Neural crest cell (in vitro differentiated cells): Measurements from ENCODE around the gene FRMD4B. TPM values are rescaled to one million over a fixed set of nuclear protein-coding genes. Genes with fewer than 3 reads are reported as not detected.

Source experiments
- DNase-seq: peaks from one replicate; pipeline ENCODE4 v3.0.0; 2021; ENCODE audit warnings: low read depth, mixed read lengths, low spot score
- H3K27ac Mint-ChIP-seq: one replicate; pipeline ENCODE4 v1.8.0; 2021; ENCODE audit warnings: mild to moderate bottlenecking, mixed read lengths; ENCODE audit not compliant: unreplicated experiment
- H3K27me3 Mint-ChIP-seq: 2 replicates; pipeline ENCODE4 v1.8.0; 2021; ENCODE audit warnings: low read depth, mild to moderate bottlenecking, mixed read lengths
- H3K36me3 Mint-ChIP-seq: 2 replicates; pipeline ENCODE4 v1.8.0; 2021; ENCODE audit warnings: low read depth, mild to moderate bottlenecking, mixed read lengths
- H3K4me1 Mint-ChIP-seq: 2 replicates; pipeline ENCODE4 v1.8.0; 2021; ENCODE audit warnings: mixed read lengths
- H3K4me3 Mint-ChIP-seq: one replicate; pipeline ENCODE4 v1.8.0; 2021; ENCODE audit warnings: mild to moderate bottlenecking, mixed read lengths
- H3K9me3 Mint-ChIP-seq: 2 replicates; pipeline ENCODE4 v1.8.0; 2021; ENCODE audit warnings: mixed read lengths
- total RNA-seq: library from RNA; stranded (reverse); gene quantifications from 2 replicates; pipeline ENCODE4 v1.2.1, GENCODE V29; 2021
- TF ChIP-seq, protein P1 (sequence below): fragments of 200-600 bp; sonication (generic); conservative IDR thresholded peaks from 2 replicates; pipeline ENCODE4 v1.5.0; 2021; ENCODE audit warnings: antibody characterized with exemption, mild to moderate bottlenecking

FRMD4B gene
- total RNA-seq, 1 donor from 2014 or later: 17.2 TPM

DNA sequence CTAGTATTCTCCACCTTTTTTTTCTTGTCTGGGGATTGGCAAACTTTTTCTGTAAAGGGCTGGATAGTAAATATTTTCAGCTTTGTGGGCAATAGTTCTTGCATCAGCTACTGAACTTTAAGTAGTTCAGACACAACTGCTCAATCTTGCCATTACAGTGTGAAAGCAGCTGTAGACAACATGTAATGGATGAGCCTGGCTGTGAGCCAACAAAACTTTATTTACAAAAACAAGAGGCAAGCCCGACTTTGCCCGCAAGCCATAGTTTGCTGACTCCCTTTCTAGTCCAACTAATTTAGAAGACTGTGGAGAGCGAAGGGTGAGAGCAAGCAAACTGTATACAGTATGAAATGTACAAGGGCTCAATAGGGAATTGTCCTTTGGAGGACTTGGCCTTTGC, 6.2 kb downstream of the FRMD4B start:
- no peak overlapping the region for H3K27ac Mint-ChIP-seq
- H3K9me3 Mint-ChIP-seq: no peaks in the 10 kb centered on the region
- H3K4me3 Mint-ChIP-seq: no peak overlapping the region
- no peaks in the 10 kb centered on the region for H3K36me3 Mint-ChIP-seq
- TF ChIP-seq, protein P1, sequence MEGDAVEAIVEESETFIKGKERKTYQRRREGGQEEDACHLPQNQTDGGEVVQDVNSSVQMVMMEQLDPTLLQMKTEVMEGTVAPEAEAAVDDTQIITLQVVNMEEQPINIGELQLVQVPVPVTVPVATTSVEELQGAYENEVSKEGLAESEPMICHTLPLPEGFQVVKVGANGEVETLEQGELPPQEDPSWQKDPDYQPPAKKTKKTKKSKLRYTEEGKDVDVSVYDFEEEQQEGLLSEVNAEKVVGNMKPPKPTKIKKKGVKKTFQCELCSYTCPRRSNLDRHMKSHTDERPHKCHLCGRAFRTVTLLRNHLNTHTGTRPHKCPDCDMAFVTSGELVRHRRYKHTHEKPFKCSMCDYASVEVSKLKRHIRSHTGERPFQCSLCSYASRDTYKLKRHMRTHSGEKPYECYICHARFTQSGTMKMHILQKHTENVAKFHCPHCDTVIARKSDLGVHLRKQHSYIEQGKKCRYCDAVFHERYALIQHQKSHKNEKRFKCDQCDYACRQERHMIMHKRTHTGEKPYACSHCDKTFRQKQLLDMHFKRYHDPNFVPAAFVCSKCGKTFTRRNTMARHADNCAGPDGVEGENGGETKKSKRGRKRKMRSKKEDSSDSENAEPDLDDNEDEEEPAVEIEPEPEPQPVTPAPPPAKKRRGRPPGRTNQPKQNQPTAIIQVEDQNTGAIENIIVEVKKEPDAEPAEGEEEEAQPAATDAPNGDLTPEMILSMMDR: no peak
- DNase-seq: no peak
- peaks cover 4% of the 10 kb centered on the region for H3K4me1 Mint-ChIP-seq
- H3K27me3 Mint-ChIP-seq: peaks cover 10% of the 10 kb centered on the region

DNA sequence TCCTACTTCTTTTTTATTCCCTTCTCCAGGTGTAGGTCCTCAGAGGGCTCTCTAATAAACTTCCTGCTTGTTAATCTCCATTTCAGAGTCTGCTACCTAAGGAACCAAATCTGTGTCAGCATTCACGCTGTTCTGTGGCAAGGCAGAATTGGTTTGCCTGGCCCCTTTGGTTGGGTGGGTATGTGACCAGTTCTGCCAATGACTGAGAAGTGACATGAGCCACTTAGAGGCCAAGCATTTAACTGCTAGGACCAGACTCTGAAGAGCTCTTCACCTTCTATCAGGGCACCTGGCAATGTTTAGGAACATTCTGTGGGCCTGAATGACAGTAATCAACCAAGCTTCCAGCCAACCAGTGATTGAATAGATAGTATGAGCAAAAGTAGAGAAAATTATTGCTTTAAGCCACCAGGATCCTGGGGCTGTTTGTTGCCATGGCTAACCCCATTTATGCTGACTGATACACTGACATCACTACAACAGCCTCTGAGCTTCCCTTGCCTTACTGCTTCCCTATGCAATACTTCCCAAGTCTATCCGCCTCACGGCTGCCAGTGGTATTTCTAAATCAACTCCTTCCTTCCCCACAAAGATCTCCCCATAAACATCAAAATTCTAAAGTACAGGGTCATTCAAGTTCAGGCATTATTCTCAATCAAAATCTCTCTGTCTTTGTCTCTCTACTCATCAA, 7.6 kb downstream of the FRMD4B start:
- DNase-seq: no peak
- Mint-ChIP-seq H3K9me3 (no peaks in the 10 kb centered on the region), H3K27ac (no peak overlapping the region), H3K4me1 (no peaks in the 10 kb centered on the region), H3K4me3 (no peak overlapping the region), H3K27me3 (no peaks in the 10 kb centered on the region), H3K36me3 (no peaks in the 10 kb centered on the region)
- TF ChIP-seq, protein P1: no peak

DNA sequence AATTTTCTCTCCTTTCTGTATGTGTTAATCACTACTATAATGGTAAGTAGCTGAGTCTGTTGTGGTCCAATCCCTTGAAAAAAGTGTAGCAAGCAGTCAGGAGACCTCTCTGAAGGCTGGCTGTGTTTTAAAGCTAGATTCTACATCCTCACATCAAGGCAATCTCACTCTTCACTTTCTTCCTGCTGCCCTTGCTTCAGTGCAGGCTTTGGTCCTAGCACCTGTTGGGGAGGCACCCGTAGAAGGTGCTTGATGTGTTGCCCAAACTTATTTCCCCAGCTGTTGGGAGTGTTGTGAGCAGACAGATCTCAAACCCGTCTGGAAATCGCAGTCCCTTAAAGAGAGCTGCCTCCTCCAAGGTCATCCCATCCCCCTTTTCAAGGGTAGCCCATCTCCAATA, 8.6 kb downstream of the FRMD4B start:
- Mint-ChIP-seq H3K4me3 (no peak overlapping the region), H3K4me1 (no peaks in the 10 kb centered on the region), H3K27ac (no peak overlapping the region), H3K27me3 (no peaks in the 10 kb centered on the region), H3K9me3 (no peaks in the 10 kb centered on the region), H3K36me3 (no peaks in the 10 kb centered on the region)
- no peak for DNase-seq
- TF ChIP-seq, protein P1: no peak

DNA sequence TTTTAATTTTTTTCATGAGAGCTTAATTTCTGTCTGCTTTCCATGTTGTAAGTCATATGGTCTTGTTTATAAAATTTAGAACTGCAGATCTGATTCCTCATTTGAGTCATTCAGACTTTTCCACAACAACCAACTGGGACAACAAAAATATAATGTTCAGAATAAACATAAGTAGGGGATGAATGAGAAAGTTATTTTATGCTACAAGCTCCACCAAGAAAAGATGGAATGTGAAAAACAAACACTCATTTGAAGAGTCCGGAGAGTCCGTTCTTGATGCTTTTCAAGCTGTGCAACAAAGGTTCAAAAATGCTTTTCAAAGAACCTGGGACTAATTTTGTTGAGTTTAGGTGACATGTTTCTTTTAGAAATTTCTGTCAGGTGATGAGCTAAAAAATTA, 9.2 kb downstream of the FRMD4B start:
- no peak overlapping the region for H3K27ac Mint-ChIP-seq
- no peaks in the 10 kb centered on the region for H3K27me3 Mint-ChIP-seq
- H3K4me1 Mint-ChIP-seq: no peaks in the 10 kb centered on the region
- no peaks in the 10 kb centered on the region for H3K9me3 Mint-ChIP-seq
- TF ChIP-seq, protein P1: no peak
- no peaks in the 10 kb centered on the region for H3K36me3 Mint-ChIP-seq
- H3K4me3 Mint-ChIP-seq: no peak overlapping the region
- no peak for DNase-seq

DNA sequence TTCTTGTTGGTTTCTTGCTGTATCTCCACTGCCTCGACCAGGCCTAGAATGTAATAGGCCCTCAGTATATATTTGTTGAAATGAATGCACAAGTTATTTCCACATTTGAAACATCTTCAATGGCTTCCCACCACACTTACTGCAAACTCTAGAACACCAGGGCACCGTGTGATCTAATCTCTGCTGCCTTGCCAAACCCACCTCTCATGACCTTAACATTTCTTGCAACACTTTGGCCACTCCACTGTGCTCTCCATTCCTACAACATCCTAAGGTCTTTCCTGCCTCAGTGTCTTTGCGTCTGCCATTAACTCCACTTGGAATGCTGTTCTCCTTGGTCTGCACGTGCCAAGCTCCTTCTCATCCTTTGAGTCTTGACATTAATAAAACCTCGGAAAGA, 14.1 kb downstream of the FRMD4B start:
- no peak for DNase-seq
- Mint-ChIP-seq H3K4me3 (no peak overlapping the region), H3K27ac (peak overlapping the region; percentile 78), H3K36me3 (no peaks in the 10 kb centered on the region), H3K4me1 (no peaks in the 10 kb centered on the region), H3K9me3 (no peaks in the 10 kb centered on the region), H3K27me3 (no peaks in the 10 kb centered on the region)
- TF ChIP-seq, protein P1: no peak
